IMR-90 (cell line): ENCODE results near the gene COL23A1. TPM values are rescaled to one million over a fixed set of nuclear protein-coding genes. Genes with fewer than 3 reads are reported as not detected.

Experiments
- ATAC-seq: fragments of 200-7000 bp; cut with Tn5 transposase; 2 replicates; pipeline ENCODE4 v1.9.1; 2020; ENCODE audit warnings: low read depth, mild to moderate bottlenecking, moderate library complexity
- BruUV-seq: library from RNA; stranded (reverse); fragments of 400-500 nt; replicated peaks from 2 replicates; lab custom pipeline; 2021; lab: Mats Ljungman, UMichigan
- CTCF ChIA-PET: fragments of 300-600 bp; formaldehyde crosslinking; extraction: SDS; loops from one replicate; lab custom pipeline; 2021; ENCODE audit warnings: antibody characterized with exemption; lab: Yijun Ruan, JAX
- POLR2A ChIA-PET: fragments of 300-600 bp; sonication (Branson Sonifier 250); formaldehyde crosslinking; loops from one replicate; lab custom pipeline; 2022; ENCODE audit warnings: antibody characterized with exemption; ENCODE audit not compliant: unreplicated experiment; lab: Charles Lee
- DNase-seq: peaks from one replicate; pipeline ENCODE4 v3.0.0; 2013
- H2AFZ ChIP-seq: replicated peaks from 2 replicates; pipeline ENCODE3; 2013; ENCODE audit warnings: low read length, mild to moderate bottlenecking; ENCODE audit not compliant: poor library complexity
- H2AK5ac ChIP-seq: 2 replicates; pipeline ENCODE4 v1.6.1; 2013; ENCODE audit warnings: low read depth, low read length, inconsistent platforms
- H2AK9ac ChIP-seq: replicated peaks from 2 replicates; pipeline ENCODE3; 2013; ENCODE audit warnings: mild to moderate bottlenecking, low read depth, low read length, moderate library complexity; ENCODE audit not compliant: poor library complexity
- H2BK120ac ChIP-seq: 2 replicates; pipeline ENCODE4 v1.6.1; 2013; ENCODE audit warnings: low read depth, low read length, inconsistent platforms
- H2BK15ac ChIP-seq: 3 replicates; pipeline ENCODE4 v1.6.1; 2013; ENCODE audit warnings: low read depth, low read length, inconsistent platforms
- H2BK20ac ChIP-seq: 2 replicates; pipeline ENCODE4 v1.6.1; 2013; ENCODE audit warnings: low read depth, mild to moderate bottlenecking, inconsistent platforms, low read length, moderate library complexity
- H2BK5ac ChIP-seq: 2 replicates; pipeline ENCODE4 v1.6.1; 2013; ENCODE audit warnings: mild to moderate bottlenecking, low read depth, low read length, inconsistent platforms; ENCODE audit not compliant: poor library complexity, severe bottlenecking
- H3K14ac ChIP-seq: replicated peaks from 2 replicates; pipeline ENCODE4 v1.6.1; 2013; ENCODE audit warnings: low read depth, low read length, inconsistent platforms
- H3K18ac ChIP-seq: 2 replicates; pipeline ENCODE4 v1.6.1; 2013; ENCODE audit warnings: low read depth, low read length, control low read depth
- H3K23ac ChIP-seq: 2 replicates; pipeline ENCODE4 v1.6.1; 2013; ENCODE audit warnings: low read depth, low read length, inconsistent platforms
- H3K27ac ChIP-seq: 2 replicates; pipeline ENCODE4 v1.5.1; 2013; ENCODE audit warnings: mild to moderate bottlenecking, control low read depth, low read length; ENCODE audit not compliant: insufficient read depth
- H3K27me3 ChIP-seq: 2 replicates; pipeline ENCODE4 v1.6.1; 2013; ENCODE audit warnings: low read length; ENCODE audit not compliant: control insufficient read depth, insufficient read depth
- H3K36me3 ChIP-seq: 2 replicates; pipeline ENCODE4 v1.6.1; 2013; ENCODE audit warnings: low read length, mixed read lengths; ENCODE audit not compliant: control insufficient read depth, insufficient read depth
- H3K4ac ChIP-seq: 2 replicates; pipeline ENCODE4 v1.6.1; 2013; ENCODE audit warnings: low read depth, low read length, inconsistent platforms
- H3K4me1 ChIP-seq: 2 replicates; pipeline ENCODE4 v1.6.1; 2013; ENCODE audit warnings: low read length, mixed read lengths; ENCODE audit not compliant: control insufficient read depth, insufficient read depth
- H3K4me2 ChIP-seq: 2 replicates; pipeline ENCODE4 v1.6.1; 2013; ENCODE audit warnings: low read depth, mild to moderate bottlenecking, control low read depth, low read length, moderate library complexity
- H3K4me3 ChIP-seq: 2 replicates; pipeline ENCODE4 v1.5.1; 2013; ENCODE audit warnings: low read depth, mild to moderate bottlenecking, control low read depth, low read length, moderate library complexity; ENCODE audit not compliant: insufficient read depth
- H3K56ac ChIP-seq: 2 replicates; pipeline ENCODE4 v1.6.1; 2013; ENCODE audit warnings: low read length, inconsistent platforms; ENCODE audit not compliant: insufficient read depth; ENCODE audit errors: extremely low read depth
- H3K79me1 ChIP-seq, 2 experiments: 2 replicates each; pipeline ENCODE4 v1.6.1; 2013; ENCODE audit warnings: low read length in 2 of 2, inconsistent platforms in 1 of 2, low read depth in 1 of 2
- H3K9ac ChIP-seq: 2 replicates; pipeline ENCODE4 v1.6.1; 2013; ENCODE audit warnings: low read depth, low read length, control low read depth
- H3K9me1 ChIP-seq: 2 replicates; pipeline ENCODE4 v1.6.1; 2013; ENCODE audit warnings: low read length, inconsistent platforms; ENCODE audit not compliant: insufficient read depth
- H3K9me3 ChIP-seq: 2 replicates; pipeline ENCODE4 v1.6.1; 2013; ENCODE audit warnings: low read length; ENCODE audit not compliant: control insufficient read depth, insufficient read depth
- H4K20me1 ChIP-seq: 2 replicates; pipeline ENCODE4 v1.6.1; 2013; ENCODE audit warnings: low read length, inconsistent platforms; ENCODE audit not compliant: insufficient read depth
- H4K5ac ChIP-seq: 2 replicates; pipeline ENCODE4 v1.6.1; 2013; ENCODE audit warnings: mild to moderate bottlenecking, low read depth, low read length, control low read depth
- H4K8ac ChIP-seq, 2 experiments: 2 replicates each; pipeline ENCODE4 v1.6.1; 2013; ENCODE audit warnings: low read depth in 2 of 2, low read length in 2 of 2, control low read depth in 1 of 2, inconsistent platforms in 1 of 2
- H4K91ac ChIP-seq: 2 replicates; pipeline ENCODE4 v1.6.1; 2013; ENCODE audit warnings: low read depth, low read length, inconsistent platforms; ENCODE audit not compliant: insufficient read depth
- BHLHE40 ChIP-seq: fragments of 150-350 bp; IDR thresholded peaks from 2 replicates; pipeline ENCODE4 v1.6.1; 2016; ENCODE audit warnings: mild to moderate bottlenecking, low read depth, low read length
- CEBPB ChIP-seq: IDR thresholded peaks from 2 replicates; pipeline ENCODE4 v1.6.1; 2012; ENCODE audit warnings: low read depth, low read length, improper control_type of control experiment
- CHD1 ChIP-seq: IDR thresholded peaks from 2 replicates; pipeline ENCODE4 v1.6.1; 2012; ENCODE audit warnings: low read depth, low read length, improper control_type of control experiment
- CTCF ChIP-seq: conservative IDR thresholded peaks from 2 replicates; pipeline ENCODE4 v1.5.1; 2012; ENCODE audit warnings: mild to moderate bottlenecking, low read depth, low read length, improper control_type of control experiment
- ELK1 ChIP-seq: fragments of 150-350 bp; IDR thresholded peaks from 2 replicates; pipeline ENCODE4 v1.6.1; 2016; ENCODE audit warnings: low read depth, mild to moderate bottlenecking, low read length, moderate library complexity, borderline replicate concordance
- FOS ChIP-seq: fragments of 150-350 bp; IDR thresholded peaks from 2 replicates; pipeline ENCODE4 v1.6.1; 2016; ENCODE audit warnings: low read depth, low read length
- MAFK ChIP-seq: IDR thresholded peaks from 2 replicates; pipeline ENCODE4 v1.6.1; 2012; ENCODE audit warnings: low read depth, low read length, improper control_type of control experiment
- MAZ ChIP-seq: IDR thresholded peaks from 2 replicates; pipeline ENCODE4 v1.6.1; 2012; ENCODE audit warnings: low read depth, mild to moderate bottlenecking, low read length, improper control_type of control experiment, moderate library complexity, borderline replicate concordance
- MXI1 ChIP-seq: IDR thresholded peaks from 2 replicates; pipeline ENCODE4 v1.6.1; 2012; ENCODE audit warnings: low read depth, mild to moderate bottlenecking, low read length, moderate library complexity, borderline replicate concordance
- NFE2L2 ChIP-seq: fragments of 150-350 bp; IDR thresholded peaks from 2 replicates; pipeline ENCODE4 v1.6.1; 2016; ENCODE audit warnings: low read depth, mild to moderate bottlenecking, low read length
- POLR2A ChIP-seq: IDR thresholded peaks from 2 replicates; pipeline ENCODE4 v1.6.1; 2012; ENCODE audit warnings: mild to moderate bottlenecking, low read depth, low read length
- RAD21 ChIP-seq: IDR thresholded peaks from 2 replicates; pipeline ENCODE4 v1.6.1; 2012; ENCODE audit warnings: low read length, improper control_type of control experiment
- RCOR1 ChIP-seq: IDR thresholded peaks from 2 replicates; pipeline ENCODE4 v1.6.1; 2012; ENCODE audit warnings: mild to moderate bottlenecking, low read length, improper control_type of control experiment; ENCODE audit not compliant: insufficient replicate concordance
- SMC3 ChIP-seq: fragments of 150-350 bp; IDR thresholded peaks from 2 replicates; pipeline ENCODE4 v1.6.1; 2016; ENCODE audit warnings: low read depth, mild to moderate bottlenecking, antibody characterized with exemption, low read length, moderate library complexity
- USF2 ChIP-seq: fragments of 150-350 bp; IDR thresholded peaks from 2 replicates; pipeline ENCODE4 v1.6.1; 2017; ENCODE audit warnings: mild to moderate bottlenecking, antibody characterized with exemption, low read length, low read depth
- WGBS, 2 experiments: methylation state at CpG; one replicate each; pipeline versions ENCODE4 v1.1.5 to v1.1.7; 2013; ENCODE audit warnings: missing lambda C conversion rate in 2 of 2; ENCODE audit not compliant: insufficient read length in 1 of 2; ENCODE audit errors: extremely low coverage in 2 of 2; 5-methylcytosine and 5-hydroxymethylcytosine counted together
- dilution Hi-C: fragments of 300-500 bp; cut with HindIII; formaldehyde crosslinking; loops from one replicate; pipeline ENCODE4 v1.14.3; 2018; ENCODE audit warnings: low sequenced_read_pairs; ENCODE audit not compliant: unreplicated experiment
- in situ Hi-C: fragments of 300-500 bp; cut with MboI; formaldehyde crosslinking; loops from 3 replicates; pipeline ENCODE4 v1.14.3; 2019; ENCODE audit warnings: low sequenced_read_pairs, inconsistent platforms, mixed read lengths
- intact Hi-C: fragments of 100-400 bp; cut with micrococcal nuclease; formaldehyde crosslinking; loops from 2 replicates; pipeline ENCODE4 v1.10.0; 2022
- polyA plus RNA-seq, 3 experiments: library from polyadenylated mRNA; depleted of rRNA; stranded (reverse); fragments of >200 nt; gene quantifications; 2 replicates each; pipeline ENCODE4 v1.2.3, GENCODE V29; 2012; ENCODE audit warnings: low replicate concordance in 1 of 3
- total RNA-seq: library from RNA; depleted of rRNA; stranded (reverse); fragments of >200 nt; gene quantifications from 2 replicates; pipeline ENCODE4 v1.2.3, GENCODE V29; 2012

Gene COL23A1
- total and polyA plus RNA-seq, 2 of the 4 experiments (the other 2 are of a cell fraction): not detected

- no peak overlapping the region for H3K56ac ChIP-seq
- no peaks in the 10 kb centered on the region for H3K79me1 ChIP-seq
- BruUV-seq: no TSS peak
- H4K20me1 ChIP-seq: no peaks in the 10 kb centered on the region
- H3K4me1 ChIP-seq: no peaks in the 10 kb centered on the region
- no peak overlapping the region for H3K9ac ChIP-seq
- H2BK20ac ChIP-seq: no peak overlapping the region
- intact Hi-C loops (no loop called here), dilution Hi-C loops (no loop called here), in situ Hi-C loops (no loop called here)
- H3K36me3 ChIP-seq: no peaks in the 10 kb centered on the region
- no peak overlapping the region for H2AK9ac ChIP-seq
- H3K4ac ChIP-seq: no peak overlapping the region
- H4K5ac ChIP-seq: no peak overlapping the region
- ATAC-seq: no peak
- CTCF ChIA-PET: no interaction called here
- H4K91ac ChIP-seq: no peak overlapping the region
- no peak overlapping the region for H2AFZ ChIP-seq
- no peak overlapping the region for H3K4me2 ChIP-seq
- H3K27ac ChIP-seq: no peak overlapping the region
- no peak overlapping the region for H4K8ac ChIP-seq
- H3K23ac ChIP-seq: no peak overlapping the region
- H2BK120ac ChIP-seq: no peak overlapping the region
- H2BK15ac ChIP-seq: no peak overlapping the region
- peaks cover 20% of the 10 kb centered on the region for H3K9me3 ChIP-seq
- 77% methylated on average over 7 of the region's 26 CpGs; no CpG with 5 or more reads in 1 of the 2 experiments for WGBS, 2 experiments
- H3K9me1 ChIP-seq: no peaks in the 10 kb centered on the region
- no peak overlapping the region for H2AK5ac ChIP-seq
- no peak overlapping the region for H3K4me3 ChIP-seq
- H3K18ac ChIP-seq: no peak overlapping the region
- POLR2A ChIA-PET: no interaction called here
- H3K14ac ChIP-seq: no peak overlapping the region
- H2BK5ac ChIP-seq: no peak overlapping the region
- no peak for DNase-seq
- H3K27me3 ChIP-seq: no peaks in the 10 kb centered on the region
- TF ChIP-seq MAFK (no peak), USF2 (no peak), CEBPB (no peak), RCOR1 (no peak), CTCF (no peak), MXI1 (no peak), MAZ (no peak), BHLHE40 (no peak), SMC3 (no peak), POLR2A (no peak), RAD21 (no peak), FOS (no peak), CHD1 (no peak), ELK1 (no peak), NFE2L2 (no peak)
These were observed 53.4 kb downstream of the COL23A1 start for GRCh38 chr5:178536541-178537466.
